OCI-LY3 (cell line): ENCODE results near the gene SETD7.

Experiments
- CTCF ChIP-seq: fragments of 200-600, 300-600 bp; sonication (generic); IDR thresholded peaks from 2 replicates; pipeline ENCODE4 v1.5.1; 2014; ENCODE audit warnings: antibody characterized with exemption, low read length, low read depth
- EZH2phosphoT487 ChIP-seq: fragments of 200-600 bp; shearing (Covaris generic); IDR thresholded peaks from 2 replicates; pipeline ENCODE4 v1.6.1; 2018; ENCODE audit warnings: antibody characterized with exemption, mixed run types, low read depth

DNA sequence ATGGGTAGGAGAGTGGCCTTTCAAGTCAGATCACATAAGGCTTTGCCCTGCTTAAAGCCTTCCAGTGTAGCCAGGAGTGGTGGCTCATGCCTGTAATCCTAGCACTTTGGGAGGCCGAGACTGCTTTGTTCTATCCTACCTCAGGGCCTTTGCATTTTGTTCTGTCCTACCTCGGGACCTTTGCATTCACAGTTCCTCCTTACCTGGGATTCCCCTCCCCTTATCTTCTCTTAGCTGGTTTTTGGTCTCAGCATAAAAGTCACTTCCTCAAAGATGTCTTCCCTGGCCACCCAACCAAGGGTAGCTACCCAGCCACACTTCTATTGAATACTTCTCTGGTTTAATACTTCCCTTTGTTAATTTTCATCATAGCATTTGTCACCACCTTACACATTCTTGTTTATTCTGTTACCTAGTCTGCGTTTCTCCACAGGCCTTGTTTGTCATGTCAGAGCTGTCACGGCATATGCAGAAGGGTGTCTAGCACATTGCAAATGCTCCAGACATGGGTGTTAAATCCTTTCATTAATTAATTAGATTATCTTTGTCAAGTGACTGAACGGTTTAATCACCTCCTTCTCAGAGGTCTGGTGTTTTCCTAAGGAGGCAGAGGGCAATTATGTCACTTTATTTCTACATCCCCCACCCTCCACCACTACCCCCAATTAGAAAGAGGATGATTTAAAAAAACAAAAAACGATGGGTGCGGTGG, 11.3 kb upstream of the SETD7 start:
- TF ChIP-seq CTCF (no peak), EZH2phosphoT487 (no peak)
